Sigmoid colon (tissue), 4 donors: Measurements from ENCODE around the gene NPFFR1.

Source experiments
- CTCF ChIP-seq, 4 experiments: fragments of 450-650 bp in 3 of 4; fragments of 200-600 bp in 1 of 4; IDR thresholded peaks; one replicate each; pipeline ENCODE4 v1.5.1; 2016 to 2019; ENCODE audit warnings: antibody characterized with exemption in 4 of 4, mild to moderate bottlenecking in 3 of 4, moderate library complexity in 2 of 4
- POLR2A ChIP-seq, 2 donors: fragments of 450-650 bp; IDR thresholded peaks; one replicate each; pipeline ENCODE4 v1.6.1; 2016; ENCODE audit warnings: antibody characterized with exemption in 2 of 2, mild to moderate bottlenecking in 2 of 2, moderate library complexity in 2 of 2
- POLR2AphosphoS5 ChIP-seq, 4 donors: sonication (generic); formaldehyde crosslinking; IDR thresholded peaks; one replicate each; pipeline ENCODE4 v1.6.1; 2017; ENCODE audit warnings: antibody characterized with exemption in 4 of 4

- TF ChIP-seq CTCF (IDR thresholded peaks at IDR 0.05) (no peak), POLR2AphosphoS5 (IDR thresholded peaks at IDR 0.05) (no peak), POLR2A (IDR thresholded peaks at IDR 0.05) (no peak)
These were observed 8.2 kb upstream of the NPFFR1 start for GRCh38 chr10:70292004-70292403.
